Left ventricle myocardium inferior (tissue), 1 donor: Measurements from ENCODE around the gene OR9Q1. TPM values are rescaled to one million over a fixed set of nuclear protein-coding genes. Genes with fewer than 3 reads are reported as not detected.

Experiments
- DNase-seq: peaks from one replicate; pipeline ENCODE4 v3.0.0-alpha.2; 2020
- H3K27ac ChIP-seq: fragments of 200-600 bp; replicated peaks from 2 replicates; pipeline ENCODE4 v1.8.0; 2021
- H3K27me3 ChIP-seq: fragments of 200-600 bp; 2 replicates; pipeline ENCODE4 v1.8.0; 2021; ENCODE audit warnings: low read depth
- H3K36me3 ChIP-seq: fragments of 200-600 bp; 2 replicates; pipeline ENCODE4 v1.8.0; 2021
- H3K4me1 ChIP-seq: fragments of 200-600 bp; 2 replicates; pipeline ENCODE4 v1.8.0; 2021
- H3K4me3 ChIP-seq: fragments of 200-600 bp; 2 replicates; pipeline ENCODE4 v1.8.0; 2021; ENCODE audit warnings: mild to moderate bottlenecking, moderate library complexity
- H3K9me3 ChIP-seq: fragments of 200-600 bp; replicated peaks from 2 replicates; pipeline ENCODE4 v1.8.0; 2021
- intact Hi-C: fragments of 100-400 bp; cut with micrococcal nuclease; formaldehyde crosslinking; loops from one replicate; pipeline ENCODE4 v1.11.0; 2022
- total RNA-seq: library from RNA; stranded (reverse); fragmentation: NEBNext Ultra II Directional; extraction: Animal tissue kit (Norgen Biotek cat#: 25700); gene quantifications from one replicate; pipeline ENCODE4 v1.2.1, GENCODE V29; 2021
- TF ChIP-seq, protein P1 (sequence below): fragments of 200-600 bp; IDR thresholded peaks from 2 replicates; pipeline ENCODE4 v1.8.0; 2021; ENCODE audit warnings: antibody characterized with exemption, mild to moderate bottlenecking, borderline replicate concordance
- donor health status: DM: no; HTN: yes; CAD: no; lungs with severe emphysema.

OR9Q1 gene
- total RNA-seq, 1 donor from 2014 or later: not detected

GRCh38 chr11:58188770-58189169 is 165.1 kb downstream of the OR9Q1 start, which contains the start of gene OR9Q2:
OR9Q2 (plus strand) TSS chr11:58189070; CDS start chr11:58190491, 1,421 bp downstream.
- Histone ChIP-seq H3K27ac (no peak within 1 kb of the TSS), H3K4me1 (peaks cover 20% of the 10 kb centered on the region), H3K9me3 (no peaks in the 10 kb centered on the region), H3K27me3 (no peaks in the 10 kb centered on the region), H3K4me3 (no peak within 1 kb of the TSS), H3K36me3 (no peaks in the 10 kb centered on the region)
- DNase-seq: no peak
- TF ChIP-seq, protein P1, sequence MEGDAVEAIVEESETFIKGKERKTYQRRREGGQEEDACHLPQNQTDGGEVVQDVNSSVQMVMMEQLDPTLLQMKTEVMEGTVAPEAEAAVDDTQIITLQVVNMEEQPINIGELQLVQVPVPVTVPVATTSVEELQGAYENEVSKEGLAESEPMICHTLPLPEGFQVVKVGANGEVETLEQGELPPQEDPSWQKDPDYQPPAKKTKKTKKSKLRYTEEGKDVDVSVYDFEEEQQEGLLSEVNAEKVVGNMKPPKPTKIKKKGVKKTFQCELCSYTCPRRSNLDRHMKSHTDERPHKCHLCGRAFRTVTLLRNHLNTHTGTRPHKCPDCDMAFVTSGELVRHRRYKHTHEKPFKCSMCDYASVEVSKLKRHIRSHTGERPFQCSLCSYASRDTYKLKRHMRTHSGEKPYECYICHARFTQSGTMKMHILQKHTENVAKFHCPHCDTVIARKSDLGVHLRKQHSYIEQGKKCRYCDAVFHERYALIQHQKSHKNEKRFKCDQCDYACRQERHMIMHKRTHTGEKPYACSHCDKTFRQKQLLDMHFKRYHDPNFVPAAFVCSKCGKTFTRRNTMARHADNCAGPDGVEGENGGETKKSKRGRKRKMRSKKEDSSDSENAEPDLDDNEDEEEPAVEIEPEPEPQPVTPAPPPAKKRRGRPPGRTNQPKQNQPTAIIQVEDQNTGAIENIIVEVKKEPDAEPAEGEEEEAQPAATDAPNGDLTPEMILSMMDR: no peak
- intact Hi-C loops: loop anchor here (10.0 kb wide), 1 partner anchor 164 kb away; the partner anchor contains the start of gene OR9Q1

DNA sequence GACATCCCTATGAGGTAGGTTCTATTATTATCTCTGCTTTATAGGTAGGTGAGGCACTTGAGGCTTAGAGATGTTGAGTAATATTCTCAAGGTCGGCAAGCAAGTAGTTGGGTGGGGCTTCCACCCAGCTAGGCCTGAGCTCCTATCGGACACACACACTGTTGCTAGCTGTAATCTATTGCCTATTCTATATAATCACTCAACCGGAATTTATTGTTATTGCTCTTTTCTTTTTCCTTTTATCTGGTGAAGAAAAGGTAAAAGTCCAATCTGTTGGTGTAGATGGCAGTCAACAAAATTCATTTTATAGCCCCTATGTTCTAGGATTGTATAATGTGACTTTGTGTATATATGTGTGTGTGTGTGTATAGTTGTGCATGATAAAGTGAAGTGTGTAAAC is 168.5 kb downstream of the OR9Q1 start:
- H3K27me3 ChIP-seq: no peaks in the 10 kb centered on the region
- peaks cover 11% of the 10 kb centered on the region for H3K4me1 ChIP-seq
- H3K36me3 ChIP-seq: no peaks in the 10 kb centered on the region
- no peak for DNase-seq
- intact Hi-C loops: no loop called here
- no peak overlapping the region for H3K4me3 ChIP-seq
- H3K9me3 ChIP-seq: peaks cover 15% of the 10 kb centered on the region
- TF ChIP-seq, protein P1: no peak
- H3K27ac ChIP-seq: no peak overlapping the region

- H3K4me3 ChIP-seq: no peak overlapping the region
- no peak for DNase-seq
- H3K4me1 ChIP-seq: peaks cover 6% of the 10 kb centered on the region
- no peaks in the 10 kb centered on the region for H3K27me3 ChIP-seq
- no peaks in the 10 kb centered on the region for H3K36me3 ChIP-seq
- H3K27ac ChIP-seq: no peak overlapping the region
- TF ChIP-seq, protein P1: no peak
- H3K9me3 ChIP-seq: peaks cover 27% of the 10 kb centered on the region
- intact Hi-C loops: no loop called here
Measured at GRCh38 chr11:58193391-58193790, 169.7 kb downstream of the OR9Q1 start.

- H3K36me3 ChIP-seq: no peaks in the 10 kb centered on the region
- H3K27me3 ChIP-seq: no peaks in the 10 kb centered on the region
- no peak for DNase-seq
- no peak overlapping the region for H3K27ac ChIP-seq
- TF ChIP-seq, protein P1: no peak
- H3K4me1 ChIP-seq: no peaks in the 10 kb centered on the region
- H3K4me3 ChIP-seq: no peak overlapping the region
- intact Hi-C loops: no loop called here
- H3K9me3 ChIP-seq: peaks cover 29% of the 10 kb centered on the region
Measured at GRCh38 chr11:58195939-58196338, 172.3 kb downstream of the OR9Q1 start.

- no peak for DNase-seq
- no peaks in the 10 kb centered on the region for H3K4me1 ChIP-seq
- H3K27me3 ChIP-seq: no peaks in the 10 kb centered on the region
- H3K27ac ChIP-seq: no peak overlapping the region
- H3K9me3 ChIP-seq: peaks cover 32% of the 10 kb centered on the region
- intact Hi-C loops: no loop called here
- H3K36me3 ChIP-seq: no peaks in the 10 kb centered on the region
- H3K4me3 ChIP-seq: no peak overlapping the region
- TF ChIP-seq, protein P1: no peak
Measured at GRCh38 chr11:58199271-58199670, 175.6 kb downstream of the OR9Q1 start.
